NCI-H1436 (cell line): ENCODE results near the gene LELP1.
"Not testable (repeated sequence)": the region's sequence is repeated elsewhere in the genome, so short reads cannot be mapped to it uniquely, and the experiment has no call there.

Experiments used
- DNase-seq: peaks from one replicate; lab custom pipeline; 2025; lab: John Stamatoyannopoulos, UW

LELP1 gene

GRCh38 chr1:153229076-153229829 lies 26.0 kb downstream of the LELP1 start:
- DNase-seq = not testable (repeated sequence)

DNA sequence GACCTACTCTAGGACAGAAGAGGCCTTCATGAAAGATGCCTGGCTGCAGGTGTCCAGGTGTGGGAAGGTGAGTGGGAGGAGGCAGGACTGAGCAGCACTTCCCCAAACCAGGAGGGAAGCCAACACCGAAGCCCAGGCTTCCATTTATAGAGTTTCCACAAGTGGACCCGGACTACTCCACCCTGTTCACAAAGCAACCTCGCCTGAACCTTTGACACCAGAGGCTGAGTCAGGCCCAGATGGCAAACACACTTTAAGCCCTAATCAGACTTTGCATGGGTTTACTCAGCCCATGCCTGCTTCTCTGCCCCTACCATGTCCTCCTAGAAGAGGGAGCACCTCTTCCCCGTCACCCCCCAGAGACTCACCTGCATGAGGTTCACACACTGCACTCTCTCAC lies 28.1 kb downstream of the LELP1 start:
- no peak for DNase-seq

DNA sequence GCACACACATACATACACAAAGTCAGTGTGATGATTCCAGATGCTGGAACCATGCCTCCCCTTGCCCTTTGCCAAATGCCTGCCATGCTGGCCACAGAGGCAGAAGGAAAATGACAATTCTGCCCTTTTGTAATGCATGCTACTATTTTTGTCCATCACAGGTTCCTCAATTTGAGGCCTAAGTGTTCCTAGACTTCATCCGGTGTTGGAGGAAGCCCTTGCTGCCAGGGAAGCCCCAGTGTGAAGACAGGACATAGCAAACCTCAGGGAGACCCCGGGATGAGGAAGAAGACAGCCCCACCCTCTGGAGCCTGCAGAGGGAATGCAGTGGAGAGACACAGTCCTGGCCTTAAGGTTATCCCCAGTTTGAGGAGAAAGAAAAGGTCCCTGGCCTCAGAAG lies 28.6 kb downstream of the LELP1 start:
- DNase-seq = no peak

DNA sequence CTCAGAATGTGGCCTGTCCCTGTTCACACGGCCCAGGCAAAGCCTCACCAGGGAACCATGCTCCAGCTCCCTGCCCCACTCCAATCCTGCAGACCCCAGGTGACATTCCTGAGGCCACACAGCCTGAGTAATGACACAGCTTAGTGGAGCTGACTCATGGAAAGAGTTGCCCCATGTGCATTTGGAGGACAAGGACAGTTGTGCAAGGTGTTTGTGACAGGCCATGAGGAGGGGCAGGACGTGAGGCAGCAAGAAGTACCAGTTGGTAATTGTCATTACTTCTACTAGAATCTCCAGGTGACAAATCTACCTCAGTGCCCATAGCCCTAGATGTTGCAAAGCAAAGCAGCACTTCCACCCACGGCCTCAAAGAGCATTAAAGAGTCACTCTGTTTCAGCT lies 29.3 kb downstream of the LELP1 start:
- DNase-seq = no peak

GRCh38 chr1:153233448-153233847 lies 30.2 kb downstream of the LELP1 start:
- no peak for DNase-seq

DNA sequence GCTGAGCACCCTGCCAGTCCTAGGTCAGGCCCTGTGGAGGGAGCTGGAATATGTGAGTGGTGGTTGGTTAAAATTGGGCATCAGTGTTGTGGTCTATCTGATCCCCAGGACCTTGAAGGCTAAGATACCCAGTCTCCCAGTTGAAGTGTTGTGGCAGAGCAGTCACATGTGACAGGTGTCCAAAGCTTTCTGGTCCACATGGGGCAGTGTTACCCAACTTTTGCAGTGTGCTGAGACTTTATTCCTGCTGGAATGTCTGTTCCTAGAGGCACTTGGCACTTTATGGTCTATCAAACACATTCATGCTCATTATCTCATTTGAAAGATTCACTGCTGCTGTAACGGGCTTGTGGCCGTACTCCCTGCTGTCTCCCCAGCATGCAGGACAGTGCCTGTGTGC lies 35.3 kb downstream of the LELP1 start:
- DNase-seq = no peak

DNA sequence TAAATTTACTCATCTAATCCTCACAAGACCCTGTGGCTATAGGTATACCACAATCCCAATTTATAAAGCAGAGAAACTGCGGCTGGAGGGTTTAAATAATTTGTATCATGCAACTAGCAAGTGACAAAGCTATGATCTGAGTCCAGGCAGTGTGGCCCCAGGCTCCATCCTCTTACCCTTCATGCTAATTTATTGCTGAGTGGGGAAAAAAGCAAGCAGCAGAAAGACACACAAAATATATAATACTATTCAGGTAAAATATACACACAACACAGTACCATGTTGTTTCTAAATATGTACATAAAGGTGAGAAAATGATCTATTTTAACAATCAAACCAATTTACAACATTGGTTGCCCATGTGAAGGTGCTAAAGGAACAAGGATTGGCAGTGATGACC lies 38.9 kb downstream of the LELP1 start:
- DNase-seq = no peak

DNA sequence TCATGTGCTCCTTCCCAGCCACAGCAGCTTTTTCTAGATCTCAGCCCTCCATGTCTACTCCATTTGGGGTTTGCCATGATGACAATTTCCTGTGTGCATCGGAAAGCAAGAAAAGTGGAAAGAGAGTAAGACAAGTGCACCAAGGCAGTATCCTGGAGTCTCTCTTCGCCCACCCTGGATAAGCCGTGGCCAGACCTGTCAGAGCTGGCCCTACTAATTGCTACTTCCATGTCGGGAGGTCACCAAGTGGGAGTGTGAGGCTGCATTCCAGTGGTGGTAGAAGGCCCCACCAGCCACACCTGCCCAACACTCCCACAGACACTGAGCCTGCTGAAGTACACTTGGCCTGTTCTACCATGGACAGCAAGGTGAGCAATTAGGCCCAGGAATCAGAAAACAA lies 42.2 kb downstream of the LELP1 start:
- no peak for DNase-seq

GRCh38 chr1:153246018-153246417 lies 42.8 kb downstream of the LELP1 start:
- no peak for DNase-seq

DNA sequence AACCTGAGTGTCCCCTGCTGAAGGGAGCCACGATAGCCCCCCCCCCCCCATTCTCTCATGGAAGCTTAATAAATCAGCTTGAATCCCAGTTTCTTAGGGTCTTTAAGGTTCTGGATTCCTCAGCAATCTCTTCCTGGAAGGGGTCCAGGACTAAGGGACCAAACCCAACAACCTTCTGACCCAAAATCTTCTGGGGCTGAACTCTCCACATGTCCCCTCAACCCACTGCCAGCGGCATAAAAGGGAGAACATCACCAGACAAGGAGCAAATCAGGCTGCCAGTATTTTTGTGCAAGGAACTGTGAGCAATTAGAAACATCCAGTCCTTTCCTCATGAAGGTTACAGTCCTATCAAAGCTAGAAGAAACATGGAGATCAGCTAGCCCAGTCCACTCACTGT lies 43.6 kb downstream of the LELP1 start:
- DNase-seq = no peak

GRCh38 chr1:153248176-153248879 lies 45.1 kb downstream of the LELP1 start:
- DNase-seq = no peak

- DNase-seq = no peak
These were observed 46.9 kb downstream of the LELP1 start for GRCh38 chr1:153250166-153250565.

DNA sequence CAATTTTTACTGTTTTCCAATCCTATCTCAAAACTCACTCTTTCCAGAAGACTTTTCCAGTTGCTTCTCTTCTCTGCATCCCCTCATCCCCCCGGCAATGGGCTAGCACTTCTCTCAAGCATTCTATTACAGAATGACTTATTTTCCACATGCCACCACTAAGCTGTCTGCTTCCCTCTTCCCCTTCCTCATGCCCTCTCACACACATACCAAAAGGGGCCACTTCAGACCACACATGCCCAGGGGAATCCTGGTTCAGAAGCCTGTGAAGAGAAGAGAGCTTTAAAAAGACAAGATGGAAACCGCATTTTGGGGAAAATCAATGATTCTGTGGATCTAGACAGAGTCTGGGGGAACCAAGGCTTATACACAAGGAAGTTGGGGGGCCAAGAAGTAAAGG lies 47.9 kb downstream of the LELP1 start:
- no peak for DNase-seq

DNA sequence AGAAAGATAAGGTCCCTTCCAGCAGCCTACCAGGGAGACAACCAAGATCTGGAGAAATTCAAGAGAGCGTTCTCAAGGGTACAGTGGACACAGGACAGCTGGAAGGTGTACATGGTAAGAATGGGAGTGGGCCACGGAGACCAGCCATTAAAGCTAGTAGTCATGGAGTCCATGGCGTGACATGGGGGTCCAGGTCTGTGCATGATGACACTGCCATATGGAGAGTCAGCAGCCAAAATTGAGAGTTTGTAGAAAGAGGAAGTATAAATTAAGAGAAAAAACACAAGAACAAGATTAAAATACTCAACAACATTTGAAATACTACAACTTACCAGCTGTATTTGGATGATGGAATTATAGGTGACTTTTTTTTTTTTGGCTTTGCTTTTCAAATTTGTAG lies 48.3 kb downstream of the LELP1 start:
- no peak for DNase-seq

- DNase-seq = no peak
These were observed 48.8 kb downstream of the LELP1 start for GRCh38 chr1:153251988-153252387.

DNA sequence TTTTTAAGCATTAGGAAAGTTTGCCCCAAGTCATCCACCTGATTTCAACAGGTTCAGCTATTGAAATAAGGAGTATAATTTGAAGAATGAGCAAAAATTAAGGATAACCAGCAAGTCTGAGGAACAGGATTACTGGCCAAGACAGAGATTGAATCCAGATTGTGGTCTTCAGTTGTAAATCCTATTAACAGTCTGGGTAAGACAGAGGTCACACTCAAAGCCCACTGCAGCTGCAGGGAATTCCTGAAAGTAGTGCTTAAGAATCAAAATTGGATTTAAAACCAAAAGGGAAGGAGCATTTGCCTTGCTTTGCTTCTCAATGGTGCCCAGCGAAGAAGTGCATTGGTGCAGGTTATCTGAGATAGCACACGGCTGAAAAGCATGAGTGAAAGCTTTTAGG lies 49.8 kb downstream of the LELP1 start:
- no peak for DNase-seq

DNA sequence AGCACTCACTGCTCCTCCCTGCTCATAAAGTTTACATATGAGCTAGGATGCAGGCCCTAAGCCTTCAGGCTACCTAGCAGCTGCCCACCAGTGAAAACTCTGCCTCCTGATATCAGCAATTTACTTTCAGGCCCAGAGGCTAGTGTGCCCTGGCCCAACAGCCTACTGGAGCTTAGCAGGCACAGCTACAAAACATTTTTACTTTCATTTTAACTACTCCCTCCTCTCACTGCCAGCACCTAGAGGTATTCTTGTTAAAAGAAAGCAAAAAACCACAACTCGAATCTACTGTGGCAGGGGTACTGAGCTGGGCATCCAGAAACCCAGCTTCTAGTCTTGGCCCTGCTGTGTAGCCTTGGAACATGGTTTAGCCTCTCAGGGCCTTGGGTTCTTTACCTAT lies 50.5 kb downstream of the LELP1 start:
- no peak for DNase-seq
